IMR-90 (cell line): ENCODE data around the gene TMCC1. TPM values are rescaled to one million over a fixed set of nuclear protein-coding genes. Genes with fewer than 3 reads are reported as not detected.

Experiments
- ATAC-seq: fragments of 200-7000 bp; cut with Tn5 transposase; 2 replicates; pipeline ENCODE4 v1.9.1; 2020; ENCODE audit warnings: low read depth, mild to moderate bottlenecking, moderate library complexity
- BruUV-seq: library from RNA; stranded (reverse); fragments of 400-500 nt; replicated peaks from 2 replicates; lab custom pipeline; 2021; lab: Mats Ljungman, UMichigan
- CTCF ChIA-PET: fragments of 300-600 bp; formaldehyde crosslinking; extraction: SDS; loops from one replicate; lab custom pipeline; 2021; ENCODE audit warnings: antibody characterized with exemption; lab: Yijun Ruan, JAX
- POLR2A ChIA-PET: fragments of 300-600 bp; sonication (Branson Sonifier 250); formaldehyde crosslinking; loops from one replicate; lab custom pipeline; 2022; ENCODE audit warnings: antibody characterized with exemption; ENCODE audit not compliant: unreplicated experiment; lab: Charles Lee
- DNase-seq: peaks from one replicate; pipeline ENCODE4 v3.0.0; 2013
- H2AFZ ChIP-seq: replicated peaks from 2 replicates; pipeline ENCODE3; 2013; ENCODE audit warnings: low read length, mild to moderate bottlenecking; ENCODE audit not compliant: poor library complexity
- H2AK5ac ChIP-seq: 2 replicates; pipeline ENCODE4 v1.6.1; 2013; ENCODE audit warnings: low read depth, low read length, inconsistent platforms
- H2AK9ac ChIP-seq: replicated peaks from 2 replicates; pipeline ENCODE3; 2013; ENCODE audit warnings: mild to moderate bottlenecking, low read depth, low read length, moderate library complexity; ENCODE audit not compliant: poor library complexity
- H2BK120ac ChIP-seq: 2 replicates; pipeline ENCODE4 v1.6.1; 2013; ENCODE audit warnings: low read depth, low read length, inconsistent platforms
- H2BK15ac ChIP-seq: 3 replicates; pipeline ENCODE4 v1.6.1; 2013; ENCODE audit warnings: low read depth, low read length, inconsistent platforms
- H2BK20ac ChIP-seq: 2 replicates; pipeline ENCODE4 v1.6.1; 2013; ENCODE audit warnings: low read depth, mild to moderate bottlenecking, inconsistent platforms, low read length, moderate library complexity
- H2BK5ac ChIP-seq: 2 replicates; pipeline ENCODE4 v1.6.1; 2013; ENCODE audit warnings: mild to moderate bottlenecking, low read depth, low read length, inconsistent platforms; ENCODE audit not compliant: poor library complexity, severe bottlenecking
- H3K14ac ChIP-seq: replicated peaks from 2 replicates; pipeline ENCODE4 v1.6.1; 2013; ENCODE audit warnings: low read depth, low read length, inconsistent platforms
- H3K18ac ChIP-seq: 2 replicates; pipeline ENCODE4 v1.6.1; 2013; ENCODE audit warnings: low read depth, low read length, control low read depth
- H3K23ac ChIP-seq: 2 replicates; pipeline ENCODE4 v1.6.1; 2013; ENCODE audit warnings: low read depth, low read length, inconsistent platforms
- H3K27ac ChIP-seq: 2 replicates; pipeline ENCODE4 v1.5.1; 2013; ENCODE audit warnings: mild to moderate bottlenecking, control low read depth, low read length; ENCODE audit not compliant: insufficient read depth
- H3K27me3 ChIP-seq: 2 replicates; pipeline ENCODE4 v1.6.1; 2013; ENCODE audit warnings: low read length; ENCODE audit not compliant: control insufficient read depth, insufficient read depth
- H3K36me3 ChIP-seq: 2 replicates; pipeline ENCODE4 v1.6.1; 2013; ENCODE audit warnings: low read length, mixed read lengths; ENCODE audit not compliant: control insufficient read depth, insufficient read depth
- H3K4ac ChIP-seq: 2 replicates; pipeline ENCODE4 v1.6.1; 2013; ENCODE audit warnings: low read depth, low read length, inconsistent platforms
- H3K4me1 ChIP-seq: 2 replicates; pipeline ENCODE4 v1.6.1; 2013; ENCODE audit warnings: low read length, mixed read lengths; ENCODE audit not compliant: control insufficient read depth, insufficient read depth
- H3K4me2 ChIP-seq: 2 replicates; pipeline ENCODE4 v1.6.1; 2013; ENCODE audit warnings: low read depth, mild to moderate bottlenecking, control low read depth, low read length, moderate library complexity
- H3K4me3 ChIP-seq: 2 replicates; pipeline ENCODE4 v1.5.1; 2013; ENCODE audit warnings: low read depth, mild to moderate bottlenecking, control low read depth, low read length, moderate library complexity; ENCODE audit not compliant: insufficient read depth
- H3K56ac ChIP-seq: 2 replicates; pipeline ENCODE4 v1.6.1; 2013; ENCODE audit warnings: low read length, inconsistent platforms; ENCODE audit not compliant: insufficient read depth; ENCODE audit errors: extremely low read depth
- H3K79me1 ChIP-seq, 2 experiments: 2 replicates each; pipeline ENCODE4 v1.6.1; 2013; ENCODE audit warnings: low read length in 2 of 2, inconsistent platforms in 1 of 2, low read depth in 1 of 2
- H3K9ac ChIP-seq: 2 replicates; pipeline ENCODE4 v1.6.1; 2013; ENCODE audit warnings: low read depth, low read length, control low read depth
- H3K9me1 ChIP-seq: 2 replicates; pipeline ENCODE4 v1.6.1; 2013; ENCODE audit warnings: low read length, inconsistent platforms; ENCODE audit not compliant: insufficient read depth
- H3K9me3 ChIP-seq: 2 replicates; pipeline ENCODE4 v1.6.1; 2013; ENCODE audit warnings: low read length; ENCODE audit not compliant: control insufficient read depth, insufficient read depth
- H4K20me1 ChIP-seq: 2 replicates; pipeline ENCODE4 v1.6.1; 2013; ENCODE audit warnings: low read length, inconsistent platforms; ENCODE audit not compliant: insufficient read depth
- H4K5ac ChIP-seq: 2 replicates; pipeline ENCODE4 v1.6.1; 2013; ENCODE audit warnings: mild to moderate bottlenecking, low read depth, low read length, control low read depth
- H4K8ac ChIP-seq, 2 experiments: 2 replicates each; pipeline ENCODE4 v1.6.1; 2013; ENCODE audit warnings: low read depth in 2 of 2, low read length in 2 of 2, control low read depth in 1 of 2, inconsistent platforms in 1 of 2
- H4K91ac ChIP-seq: 2 replicates; pipeline ENCODE4 v1.6.1; 2013; ENCODE audit warnings: low read depth, low read length, inconsistent platforms; ENCODE audit not compliant: insufficient read depth
- RFX5 ChIP-seq: IDR thresholded peaks from 2 replicates; pipeline ENCODE4 v1.8.0; 2012; ENCODE audit warnings: low read depth, mild to moderate bottlenecking, low read length, moderate library complexity
- SMC3 ChIP-seq: fragments of 150-350 bp; IDR thresholded peaks from 2 replicates; pipeline ENCODE4 v1.6.1; 2016; ENCODE audit warnings: low read depth, mild to moderate bottlenecking, antibody characterized with exemption, low read length, moderate library complexity
- WGBS, 2 experiments: methylation state at CpG; one replicate each; pipeline versions ENCODE4 v1.1.5 to v1.1.7; 2013; ENCODE audit warnings: missing lambda C conversion rate in 2 of 2; ENCODE audit not compliant: insufficient read length in 1 of 2; ENCODE audit errors: extremely low coverage in 2 of 2; 5-methylcytosine and 5-hydroxymethylcytosine counted together
- dilution Hi-C: fragments of 300-500 bp; cut with HindIII; formaldehyde crosslinking; loops from one replicate; pipeline ENCODE4 v1.14.3; 2018; ENCODE audit warnings: low sequenced_read_pairs; ENCODE audit not compliant: unreplicated experiment
- in situ Hi-C: fragments of 300-500 bp; cut with MboI; formaldehyde crosslinking; loops from 3 replicates; pipeline ENCODE4 v1.14.3; 2019; ENCODE audit warnings: low sequenced_read_pairs, inconsistent platforms, mixed read lengths
- intact Hi-C: fragments of 100-400 bp; cut with micrococcal nuclease; formaldehyde crosslinking; loops from 2 replicates; pipeline ENCODE4 v1.10.0; 2022
- polyA plus RNA-seq, 3 experiments: library from polyadenylated mRNA; depleted of rRNA; stranded (reverse); fragments of >200 nt; gene quantifications; 2 replicates each; pipeline ENCODE4 v1.2.3, GENCODE V29; 2012; ENCODE audit warnings: low replicate concordance in 1 of 3
- total RNA-seq: library from RNA; depleted of rRNA; stranded (reverse); fragments of >200 nt; gene quantifications from 2 replicates; pipeline ENCODE4 v1.2.3, GENCODE V29; 2012

TMCC1 gene
- total and polyA plus RNA-seq, 2 of the 4 experiments (the other 2 are of a cell fraction) = 5.0 to 7.3 TPM

- no CpG with 5 or more reads among the region's 1 CpG for WGBS, 2 experiments
- H2BK5ac ChIP-seq = no peak overlapping the region
- H2BK20ac ChIP-seq = no peak overlapping the region
- H4K91ac ChIP-seq = no peak overlapping the region
- DNase-seq (no peak), ATAC-seq (no peak)
- peaks cover 9% of the 10 kb centered on the region; the same call in 1 of the 2 replicates for H3K36me3 ChIP-seq
- H3K56ac ChIP-seq = no peak overlapping the region
- no peak for TF ChIP-seq SMC3
- no peak for TF ChIP-seq RFX5
- H4K5ac ChIP-seq = no peak overlapping the region
- no peak overlapping the region for H3K4me2 ChIP-seq
- BruUV-seq = no TSS peak
- H3K14ac ChIP-seq = no peak overlapping the region
- no peak overlapping the region for H2AK9ac ChIP-seq
- POLR2A ChIA-PET = no interaction called here
- peaks cover 0 to 3% of the 10 kb centered on the region in 2 experiments; a peak in 1 of 4 replicates for H3K79me1 ChIP-seq
- no peak overlapping the region for H2AK5ac ChIP-seq
- in situ Hi-C loops = no loop called here
- no peak overlapping the region for H2BK120ac ChIP-seq
- no peak overlapping the region for H3K23ac ChIP-seq
- dilution Hi-C loops = no loop called here
- H3K4ac ChIP-seq = no peak overlapping the region
- intact Hi-C loops = no loop called here
- no peaks in the 10 kb centered on the region; the same call in 1 of the 2 replicates for H4K20me1 ChIP-seq
- no peak overlapping the region for H2BK15ac ChIP-seq
- CTCF ChIA-PET = no interaction called here
- peaks cover 2% of the 10 kb centered on the region; the same call in 1 of the 2 replicates for H3K9me1 ChIP-seq
- no peak overlapping the region for H4K8ac ChIP-seq
- H3K9me3 ChIP-seq = no peaks in the 10 kb centered on the region
- H3K18ac ChIP-seq = no peak overlapping the region
- H3K4me1 ChIP-seq = no peaks in the 10 kb centered on the region
- no peak overlapping the region for H3K4me3 ChIP-seq
- H3K27me3 ChIP-seq = no peaks in the 10 kb centered on the region
- no peak overlapping the region for H3K9ac ChIP-seq
- no peak overlapping the region for H3K27ac ChIP-seq
- no peak overlapping the region for H2AFZ ChIP-seq
These were observed 221.1 kb downstream of the TMCC1 start for GRCh38 chr3:129672412-129672811.
